ENCODE results near the gene LYPLAL1.
"Not testable (repeated sequence)": the region's sequence is repeated elsewhere in the genome, so short reads cannot be mapped to it uniquely, and the experiment has no call there.

Gene LYPLAL1

DNA sequence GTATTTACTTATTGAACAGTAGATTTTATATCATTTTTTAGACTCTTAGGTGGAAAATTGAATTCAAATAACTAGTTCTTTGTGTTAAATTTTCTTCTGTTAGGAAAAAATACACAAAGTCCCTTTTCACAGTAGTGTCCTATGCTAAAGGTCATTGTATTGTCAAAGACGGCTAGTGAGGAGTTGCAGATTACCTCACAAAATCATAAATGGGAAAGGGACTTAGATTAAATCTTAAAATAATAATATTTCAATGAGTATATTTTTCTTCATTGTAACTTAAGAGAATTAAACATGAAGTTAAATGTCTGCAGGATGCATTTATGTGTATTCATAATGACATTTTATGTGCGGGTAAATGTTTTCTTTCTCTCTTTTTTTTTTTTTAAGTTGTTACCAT, 32.7 kb downstream of the LYPLAL1 start:
- DNase-seq (ENCODE audit: insufficient read length, low spot score) (no peak), FAIRE-seq (no peak)

DNA sequence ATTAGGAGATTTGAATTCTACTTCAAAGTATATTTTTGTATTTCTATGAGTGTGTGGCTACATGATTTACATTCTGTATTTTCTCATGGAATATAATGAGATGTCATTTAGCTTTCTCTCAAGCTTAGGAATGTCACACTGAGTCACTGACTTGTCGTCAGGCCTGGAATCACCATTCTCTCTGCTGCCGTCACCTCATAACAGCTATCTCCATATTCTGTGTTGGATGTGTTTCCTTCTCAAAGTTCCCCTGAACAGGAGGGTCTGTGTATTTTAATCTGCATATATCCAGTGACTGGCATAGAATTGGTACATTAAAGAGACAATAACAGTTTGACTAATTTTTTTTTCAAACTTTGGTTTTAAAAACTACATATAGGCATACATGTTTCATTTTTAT, 35.9 kb downstream of the LYPLAL1 start:
- FAIRE-seq = no peak
- no peak for DNase-seq (ENCODE audit: insufficient read length, low spot score)

GRCh38 chr1:219210067-219210466, 36.4 kb downstream of the LYPLAL1 start:
- DNase-seq (ENCODE audit: insufficient read length, low spot score) = no peak
- FAIRE-seq = no peak

- DNase-seq (ENCODE audit: insufficient read length, low spot score) = no peak
- FAIRE-seq = no peak
Measured at GRCh38 chr1:219215477-219215876, 41.8 kb downstream of the LYPLAL1 start.

DNA sequence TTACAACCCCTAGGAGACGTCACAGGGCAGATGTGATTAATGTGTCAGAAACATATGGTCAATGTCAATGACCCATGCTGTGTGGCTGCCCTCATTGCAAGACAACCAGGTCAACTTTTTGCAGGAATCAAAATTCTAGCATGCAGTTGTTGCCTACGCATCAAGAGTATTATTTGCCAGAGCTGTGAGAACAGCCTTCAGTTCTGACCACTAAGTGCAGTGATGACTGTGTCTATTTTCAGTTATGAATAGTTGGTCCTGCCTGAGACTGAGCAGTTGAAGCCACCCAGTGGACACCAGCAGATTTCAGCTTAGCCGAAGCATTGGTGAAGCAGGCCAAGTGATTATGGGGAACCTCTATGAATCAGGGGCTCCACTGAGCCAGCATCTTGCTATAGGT, 47.3 kb downstream of the LYPLAL1 start:
- DNase-seq (ENCODE audit: insufficient read length, low spot score) (no peak), FAIRE-seq (no peak)

DNA sequence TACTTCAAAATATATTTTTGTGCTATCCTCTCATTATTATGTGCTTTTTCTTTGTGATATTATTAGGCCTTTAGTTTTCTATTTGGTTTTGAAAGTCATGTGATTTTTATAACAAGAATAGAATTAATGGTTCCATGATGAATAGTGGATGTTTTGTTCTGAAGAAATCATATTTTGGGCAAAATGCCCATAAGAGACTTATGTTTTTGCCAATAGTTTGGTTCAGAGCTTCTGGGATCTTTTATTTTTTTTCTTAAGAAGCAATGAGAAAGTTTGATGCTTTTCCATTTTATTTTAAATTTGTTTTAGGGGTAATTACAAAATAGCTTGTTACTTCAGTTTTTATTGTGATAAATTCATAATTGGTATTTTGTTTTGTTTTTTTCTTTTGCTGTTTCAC, 49.8 kb downstream of the LYPLAL1 start:
- FAIRE-seq (no peak), DNase-seq (ENCODE audit: insufficient read length, low spot score) (no peak)

DNA sequence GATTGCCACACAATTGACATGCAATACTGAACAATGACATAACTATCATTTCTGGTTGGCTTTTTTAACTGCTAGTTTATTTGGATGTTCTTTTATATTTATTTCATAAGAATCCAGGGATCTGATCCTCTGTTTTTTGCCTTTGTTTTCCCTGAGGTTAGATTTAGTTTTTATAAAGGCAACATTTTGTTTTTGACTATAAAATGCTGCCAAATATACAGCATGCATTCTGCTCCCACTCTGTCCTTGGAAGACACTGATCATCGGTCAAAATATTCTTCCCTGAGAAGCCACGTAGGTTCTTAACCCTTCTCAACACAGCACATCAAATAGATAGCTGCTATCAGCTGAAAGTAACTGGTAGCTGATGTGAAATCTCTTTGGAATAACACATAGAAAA, 52.5 kb downstream of the LYPLAL1 start:
- DNase-seq (ENCODE audit: insufficient read length, low spot score) (no peak), FAIRE-seq (no peak)

GRCh38 chr1:219227360-219228057, 53.8 kb downstream of the LYPLAL1 start:
- FAIRE-seq (no peak), DNase-seq (ENCODE audit: insufficient read length, low spot score) (no peak)

DNA sequence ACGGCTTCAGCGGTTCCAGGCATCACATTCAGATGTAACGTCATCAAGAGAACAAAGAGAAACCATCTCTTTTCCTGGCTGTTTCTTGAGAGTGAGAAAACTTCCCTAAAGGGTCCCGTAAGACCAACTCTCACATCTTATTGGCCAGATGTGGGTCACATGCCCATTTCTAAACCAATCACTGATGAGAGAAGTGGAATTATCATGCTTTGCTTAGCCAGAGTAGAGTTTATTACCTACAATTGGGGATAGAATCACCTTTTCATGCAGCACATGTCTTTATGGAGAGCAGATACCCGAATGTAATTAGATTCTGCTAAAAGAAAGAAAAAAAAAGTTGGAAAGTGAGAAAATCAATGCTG, 54.4 kb downstream of the LYPLAL1 start:
- DNase-seq (ENCODE audit: insufficient read length, low spot score) (no peak), FAIRE-seq (no peak)

GRCh38 chr1:219232890-219233289, 59.2 kb downstream of the LYPLAL1 start:
- no peak for FAIRE-seq

GRCh38 chr1:219235903-219236481, 62.3 kb downstream of the LYPLAL1 start:
- DNase-seq (ENCODE audit: insufficient read length, low spot score) (no peak), FAIRE-seq (no peak)

More at GRCh38 chr1:219232890-219233289, 59.2 kb downstream of the LYPLAL1 start:
- DNase-seq (ENCODE audit: insufficient read length, low spot score) = no peak

DNA sequence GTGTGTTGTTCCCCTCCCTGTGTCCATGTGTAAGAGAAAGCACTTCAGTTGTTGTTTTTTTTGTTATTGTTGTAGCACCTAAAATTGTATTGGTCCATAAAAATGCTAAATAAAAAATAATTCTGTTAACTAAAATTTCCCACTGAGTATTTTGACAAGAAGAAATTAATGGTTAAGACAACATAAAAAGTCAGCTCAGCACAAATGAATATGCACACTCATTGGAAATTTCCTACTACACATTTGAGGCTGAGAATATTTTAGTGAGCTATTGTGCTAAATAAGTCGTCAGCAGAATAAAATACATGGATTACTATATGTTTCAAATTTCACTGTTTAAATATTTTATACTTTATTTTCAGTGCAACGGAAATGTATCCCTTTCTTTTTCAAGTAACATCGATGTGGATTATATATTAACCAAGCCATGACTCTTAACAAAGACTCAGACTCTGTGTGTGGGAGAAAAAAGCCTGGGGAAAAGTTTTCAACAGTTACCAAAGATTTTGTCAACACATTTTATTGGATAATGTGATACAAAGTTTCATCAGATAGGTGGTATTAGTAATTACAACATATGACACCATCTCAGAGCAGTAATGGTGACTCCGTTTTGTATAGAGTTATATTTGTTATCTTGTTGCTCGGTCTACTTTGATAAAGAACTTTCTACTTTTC, 63.4 kb downstream of the LYPLAL1 start:
- FAIRE-seq = no peak
- no peak for DNase-seq (ENCODE audit: insufficient read length, low spot score)

DNA sequence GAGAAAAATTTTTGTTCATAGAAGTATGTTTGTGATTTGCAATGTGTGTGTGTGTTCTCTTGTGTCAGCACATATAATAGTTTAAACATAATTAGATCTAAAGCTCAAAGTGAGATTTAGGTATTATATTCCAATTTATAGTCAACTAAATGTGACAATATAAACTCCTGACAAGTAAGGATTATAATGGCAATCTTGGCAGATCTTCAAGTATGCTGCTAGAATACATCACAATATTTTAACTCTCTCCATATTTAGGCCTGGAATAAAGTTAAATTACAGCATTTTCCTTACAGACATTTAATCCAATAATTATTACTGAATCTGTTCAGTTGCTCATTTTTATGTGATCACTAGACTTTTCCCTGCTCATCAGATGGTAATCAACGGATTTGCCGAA, 65.8 kb downstream of the LYPLAL1 start:
- FAIRE-seq = no peak
- no peak for DNase-seq (ENCODE audit: insufficient read length, low spot score)

- DNase-seq (ENCODE audit: insufficient read length, low spot score) (no peak), FAIRE-seq (no peak)
Measured at GRCh38 chr1:219244864-219245263, 71.2 kb downstream of the LYPLAL1 start.

DNA sequence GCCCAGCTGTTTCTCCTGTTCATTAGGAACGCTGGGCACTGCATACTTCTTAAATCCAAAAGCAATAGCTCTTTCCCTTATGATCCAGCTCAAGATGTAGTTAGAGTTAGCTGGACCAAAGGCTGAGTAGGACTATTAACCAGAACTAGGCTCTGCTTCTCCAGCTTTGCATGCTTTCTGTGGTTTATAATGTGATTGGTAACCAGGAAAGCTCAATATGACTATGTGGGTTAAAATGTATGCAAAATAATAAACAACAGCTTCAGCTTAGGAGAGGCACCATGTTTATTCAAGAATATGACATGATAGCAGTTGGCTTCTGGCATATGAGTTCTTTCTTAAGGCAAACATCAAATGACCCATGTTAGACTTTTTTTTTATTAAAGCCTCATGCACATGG, 73.8 kb downstream of the LYPLAL1 start:
- FAIRE-seq = no peak

DNA sequence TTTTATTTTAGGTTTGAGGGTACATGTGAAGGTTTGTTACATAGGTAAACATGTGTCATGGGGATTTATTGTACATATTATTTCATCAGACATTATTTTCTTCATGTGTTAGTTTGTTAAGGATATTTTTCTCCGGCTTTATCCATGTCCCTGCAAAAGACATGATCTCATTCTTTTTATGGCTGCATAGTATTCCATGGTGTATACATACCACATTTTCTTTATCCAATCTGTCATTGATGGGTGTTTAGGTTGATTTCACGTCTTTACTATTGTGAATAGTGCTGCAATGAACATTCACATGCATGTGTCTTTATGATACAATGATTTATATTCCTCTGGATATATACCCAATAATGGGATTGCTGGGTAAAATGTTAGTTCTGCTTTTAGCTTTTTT, 76.8 kb downstream of the LYPLAL1 start:
- DNase-seq (ENCODE audit: insufficient read length, low spot score); FAIRE-seq: not testable (repeated sequence)

More for the DNA sequence above, 73.8 kb downstream of the LYPLAL1 start:
- no peak for DNase-seq (ENCODE audit: insufficient read length, low spot score)

- no peak for FAIRE-seq
- DNase-seq (ENCODE audit: insufficient read length, low spot score) = no peak
Measured at GRCh38 chr1:219257751-219258150, 84.1 kb downstream of the LYPLAL1 start.

- DNase-seq (ENCODE audit: insufficient read length, low spot score) (no peak), FAIRE-seq (no peak)
Measured at GRCh38 chr1:219261454-219261853, 87.8 kb downstream of the LYPLAL1 start.
